HL-60 (cell line): Measurements from ENCODE around the gene NPHP4.

Experiments used
- POLR2AphosphoS5 ChIP-seq: IDR thresholded peaks from 2 replicates; pipeline ENCODE4 v1.6.1; 2012; ENCODE audit warnings: low read depth
- TF ChIP-seq, protein P1 (sequence below): IDR thresholded peaks from one replicate; pipeline ENCODE4 v1.5.1; 2011; ENCODE audit warnings: low read length, control low read depth, inconsistent platforms; ENCODE audit not compliant: insufficient read depth

GRCh38 chr1:5944154-5944842, 47.9 kb downstream of the NPHP4 start:
- TF ChIP-seq, protein P1, sequence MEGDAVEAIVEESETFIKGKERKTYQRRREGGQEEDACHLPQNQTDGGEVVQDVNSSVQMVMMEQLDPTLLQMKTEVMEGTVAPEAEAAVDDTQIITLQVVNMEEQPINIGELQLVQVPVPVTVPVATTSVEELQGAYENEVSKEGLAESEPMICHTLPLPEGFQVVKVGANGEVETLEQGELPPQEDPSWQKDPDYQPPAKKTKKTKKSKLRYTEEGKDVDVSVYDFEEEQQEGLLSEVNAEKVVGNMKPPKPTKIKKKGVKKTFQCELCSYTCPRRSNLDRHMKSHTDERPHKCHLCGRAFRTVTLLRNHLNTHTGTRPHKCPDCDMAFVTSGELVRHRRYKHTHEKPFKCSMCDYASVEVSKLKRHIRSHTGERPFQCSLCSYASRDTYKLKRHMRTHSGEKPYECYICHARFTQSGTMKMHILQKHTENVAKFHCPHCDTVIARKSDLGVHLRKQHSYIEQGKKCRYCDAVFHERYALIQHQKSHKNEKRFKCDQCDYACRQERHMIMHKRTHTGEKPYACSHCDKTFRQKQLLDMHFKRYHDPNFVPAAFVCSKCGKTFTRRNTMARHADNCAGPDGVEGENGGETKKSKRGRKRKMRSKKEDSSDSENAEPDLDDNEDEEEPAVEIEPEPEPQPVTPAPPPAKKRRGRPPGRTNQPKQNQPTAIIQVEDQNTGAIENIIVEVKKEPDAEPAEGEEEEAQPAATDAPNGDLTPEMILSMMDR: no peak
- no peak for TF ChIP-seq POLR2AphosphoS5
